Measurements from ENCODE around the gene PTPRE.

The PTPRE gene

DNA sequence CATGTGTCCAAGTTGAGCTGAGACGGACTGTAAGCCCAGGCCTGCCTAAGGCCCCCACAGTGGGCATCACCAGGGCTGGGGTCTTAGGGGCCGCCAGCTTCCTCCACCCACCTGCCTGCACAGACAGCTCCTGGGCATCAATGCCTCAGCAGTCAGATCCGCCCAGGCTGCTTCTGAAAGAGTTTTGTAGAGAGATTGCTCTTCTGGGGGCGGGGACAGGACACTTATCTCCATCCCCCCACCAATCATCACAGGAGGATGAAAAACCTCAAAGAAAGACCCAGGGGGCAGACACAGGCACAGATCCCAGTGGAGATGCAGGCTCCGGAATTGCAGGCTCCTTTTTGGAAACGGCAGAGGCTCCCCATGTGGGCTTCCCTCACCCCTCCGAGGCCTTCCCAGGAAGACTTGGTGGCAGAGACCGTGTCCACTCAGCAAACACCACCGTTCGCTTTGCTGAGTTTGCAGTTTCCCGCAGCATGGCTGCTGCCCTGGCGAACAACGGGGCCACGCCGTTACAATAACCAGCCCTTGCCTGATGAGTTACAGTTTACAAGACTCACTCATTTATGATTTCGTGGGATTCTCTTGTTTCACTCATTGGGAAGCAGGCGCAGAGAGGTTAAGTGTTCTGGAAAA lies 122.9 kb downstream of the PTPRE start:
- DNase-seq, result no peak

DNA sequence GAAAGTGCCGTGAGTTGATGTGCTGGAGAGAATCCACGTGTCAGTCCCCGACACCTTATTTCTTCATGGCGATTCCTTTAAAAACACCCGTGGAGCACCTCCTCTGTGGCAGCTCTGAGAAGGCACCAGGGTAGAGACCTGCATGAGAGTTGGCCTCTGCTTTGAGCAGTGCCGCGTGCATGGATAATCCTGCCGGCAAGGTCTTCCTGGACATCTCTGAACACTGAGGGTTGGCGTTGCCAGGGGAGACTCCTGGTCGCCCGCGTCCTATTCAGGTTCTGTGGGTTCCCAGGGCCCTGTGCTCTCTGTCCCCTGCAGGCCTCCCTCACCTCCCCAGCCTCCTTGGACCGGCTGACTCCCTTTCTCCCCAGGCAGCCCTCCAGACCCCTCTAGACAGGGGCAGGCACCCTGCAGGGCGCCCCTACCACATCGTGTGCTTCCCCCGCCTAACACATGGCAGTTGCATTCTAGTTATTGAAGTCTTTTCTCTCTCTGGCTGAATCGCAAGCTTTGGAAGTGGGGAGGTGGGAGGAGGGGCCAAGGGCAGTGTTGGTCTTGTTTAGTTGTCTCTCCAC lies 123.7 kb downstream of the PTPRE start:
- DNase-seq, result no peak

DNA sequence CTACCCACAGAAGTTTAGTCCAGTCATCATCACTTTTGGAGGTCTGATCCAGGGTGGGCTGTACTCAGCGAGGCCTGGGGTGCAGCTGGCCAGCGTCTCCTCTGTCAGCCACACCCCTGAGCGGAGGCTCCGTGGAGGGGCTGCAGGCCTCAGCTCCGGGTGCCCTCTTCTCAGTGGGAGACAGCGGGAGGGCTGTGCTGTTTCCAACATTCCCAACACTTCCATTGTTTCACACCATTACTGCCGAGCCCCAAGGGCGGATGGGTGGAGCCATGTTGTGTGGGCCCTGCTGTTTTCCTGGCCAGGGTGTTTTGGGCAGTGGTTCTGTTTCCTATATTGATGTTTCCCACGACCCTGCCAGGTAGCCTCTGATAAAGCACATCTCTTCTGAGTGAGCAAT lies 124.3 kb downstream of the PTPRE start:
- no peak for DNase-seq

DNA sequence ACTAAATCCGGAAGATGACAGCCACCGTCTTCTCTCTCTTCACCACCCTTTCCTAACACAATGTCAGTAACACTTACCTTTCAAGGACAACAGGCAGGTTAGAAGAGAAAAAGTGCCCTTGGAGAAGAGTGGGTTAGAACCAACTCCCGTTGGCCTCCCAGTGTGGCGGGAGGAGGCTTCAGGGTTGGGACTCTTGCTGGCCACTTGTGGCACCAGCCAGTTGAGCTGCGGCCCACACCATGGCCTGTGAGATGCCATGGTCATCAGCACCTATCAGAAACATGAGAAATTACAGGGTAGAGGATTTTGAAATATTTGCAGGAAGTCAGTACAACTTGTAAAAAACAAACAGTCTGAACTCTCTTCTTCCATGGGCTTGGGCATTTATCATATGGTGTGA lies 125.6 kb downstream of the PTPRE start:
- DNase-seq, result no peak

DNA sequence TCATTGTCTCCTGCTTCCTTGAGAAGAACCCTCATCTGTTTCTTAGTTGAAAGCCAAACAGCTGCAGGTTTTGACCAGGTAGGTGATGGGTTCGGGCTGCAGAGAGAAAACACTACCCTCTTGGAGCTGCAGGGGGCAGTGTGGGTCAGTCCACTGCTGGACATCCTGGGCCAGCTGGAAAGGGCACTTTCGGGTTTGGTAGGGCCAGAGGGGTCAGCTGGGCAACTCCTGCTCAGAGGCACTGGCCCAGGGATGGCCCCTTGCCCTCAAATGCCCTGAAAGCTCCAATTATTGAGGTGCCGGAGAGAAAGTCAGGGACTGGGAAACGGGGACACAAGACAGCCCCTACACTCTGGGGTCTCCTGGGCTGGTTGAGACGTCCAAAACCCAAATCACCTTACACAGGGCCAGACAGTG lies 128.7 kb downstream of the PTPRE start:
- DNase-seq, result no peak

DNA sequence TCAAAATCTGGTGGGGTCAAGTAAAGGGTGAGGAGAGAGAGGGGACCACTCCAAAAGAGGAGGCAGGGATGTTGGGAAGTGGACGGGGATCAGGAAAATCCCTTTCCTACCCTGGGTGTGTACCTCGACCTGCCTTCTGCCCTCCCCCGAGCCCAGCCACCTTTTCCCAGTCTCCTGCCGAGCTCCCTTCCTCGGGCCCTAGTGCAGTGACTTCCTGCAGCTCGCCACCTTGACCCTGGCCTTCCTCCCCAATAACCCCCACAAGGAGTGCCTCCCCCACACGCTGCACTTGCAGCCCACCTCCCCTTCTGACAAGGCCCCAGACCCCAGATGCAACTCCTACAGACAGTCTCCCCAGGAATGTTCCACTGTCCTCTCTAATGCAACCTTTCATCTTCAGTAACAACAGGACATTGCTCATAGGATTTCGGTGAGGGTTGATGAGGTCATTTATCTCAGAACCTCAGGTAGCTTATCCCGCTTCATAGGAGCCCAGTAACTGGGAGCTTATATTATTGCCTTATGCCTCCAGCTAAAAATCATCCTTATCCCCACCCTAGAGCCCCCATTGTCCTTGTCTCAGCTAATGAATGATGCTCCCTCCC lies 129.2 kb downstream of the PTPRE start:
- DNase-seq, result no peak

DNA sequence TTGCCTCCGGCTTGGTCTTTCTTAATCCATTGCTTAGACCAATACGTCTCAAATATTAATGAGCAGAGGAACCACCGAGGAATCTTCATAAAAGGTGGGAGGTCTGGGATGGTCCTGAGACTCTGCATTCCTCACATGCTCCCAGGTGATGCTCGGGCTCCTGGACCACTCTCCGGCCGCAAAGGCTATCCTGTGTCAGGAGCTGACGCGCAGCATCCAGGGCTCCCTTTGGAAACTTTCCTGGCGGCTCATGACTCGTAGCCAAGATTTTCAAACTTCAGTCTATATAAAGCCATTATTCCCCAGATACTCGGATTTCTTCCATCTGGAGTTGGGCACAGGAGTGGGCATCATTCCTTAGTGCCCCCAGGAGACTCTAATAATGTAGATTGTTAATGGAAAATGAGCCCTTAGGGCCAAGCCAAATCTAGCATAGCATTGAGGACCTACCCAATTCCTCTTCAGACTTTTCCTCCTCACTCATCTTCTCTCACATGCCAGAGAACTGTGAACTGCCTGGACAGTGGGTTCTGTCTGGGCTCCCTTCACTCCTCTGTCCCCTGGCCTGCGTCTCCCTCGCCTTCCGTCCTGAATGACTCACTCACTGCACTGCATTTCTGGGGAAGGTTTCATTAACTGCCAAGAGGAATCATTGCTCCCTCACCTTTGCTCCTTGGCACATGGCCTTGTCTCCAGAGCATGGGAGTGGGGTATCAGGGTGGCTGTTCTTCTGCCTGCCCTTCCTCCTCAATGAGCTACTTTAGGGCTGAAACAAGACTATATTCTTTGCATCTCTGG lies 130.0 kb downstream of the PTPRE start:
- no peak for DNase-seq

DNA sequence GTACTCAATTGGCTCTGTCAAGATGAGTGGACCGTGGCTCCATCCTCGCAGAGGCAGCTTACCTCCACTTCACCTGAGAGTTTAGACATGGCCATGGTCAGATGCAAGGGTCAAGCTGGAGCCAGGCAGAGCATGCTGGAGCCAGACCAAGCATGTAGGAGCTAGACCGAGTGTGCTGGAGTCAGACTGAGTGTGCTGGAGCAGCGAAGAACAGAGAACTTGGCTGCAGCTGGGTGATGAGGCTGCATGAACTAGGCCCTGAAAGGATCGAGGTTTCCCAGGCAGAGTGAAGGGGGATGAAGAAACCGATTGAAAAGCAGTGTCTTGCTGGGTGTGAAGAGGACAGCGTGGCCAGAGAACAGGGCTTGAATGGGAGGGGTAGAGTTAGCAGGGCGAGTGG lies 133.2 kb downstream of the PTPRE start:
- DNase-seq, result no peak

DNA sequence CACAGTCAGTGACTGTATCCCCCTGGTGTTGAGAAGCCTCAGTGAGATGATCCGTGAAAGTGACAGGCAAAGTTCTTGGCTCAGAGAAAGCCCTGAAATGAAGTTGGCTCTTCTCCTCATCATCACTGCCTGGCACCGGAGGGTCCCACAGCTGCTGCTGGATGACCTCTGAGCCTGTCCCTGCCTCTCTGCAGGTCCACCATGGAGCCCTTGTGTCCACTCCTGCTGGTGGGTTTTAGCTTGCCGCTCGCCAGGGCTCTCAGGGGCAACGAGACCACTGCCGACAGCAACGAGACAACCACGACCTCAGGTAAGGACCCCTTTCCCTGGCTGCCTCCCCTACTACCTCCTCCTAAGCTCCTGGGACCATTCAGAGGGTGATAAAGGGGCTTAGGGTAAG lies 133.8 kb downstream of the PTPRE start:
- DNase-seq, result no peak

DNA sequence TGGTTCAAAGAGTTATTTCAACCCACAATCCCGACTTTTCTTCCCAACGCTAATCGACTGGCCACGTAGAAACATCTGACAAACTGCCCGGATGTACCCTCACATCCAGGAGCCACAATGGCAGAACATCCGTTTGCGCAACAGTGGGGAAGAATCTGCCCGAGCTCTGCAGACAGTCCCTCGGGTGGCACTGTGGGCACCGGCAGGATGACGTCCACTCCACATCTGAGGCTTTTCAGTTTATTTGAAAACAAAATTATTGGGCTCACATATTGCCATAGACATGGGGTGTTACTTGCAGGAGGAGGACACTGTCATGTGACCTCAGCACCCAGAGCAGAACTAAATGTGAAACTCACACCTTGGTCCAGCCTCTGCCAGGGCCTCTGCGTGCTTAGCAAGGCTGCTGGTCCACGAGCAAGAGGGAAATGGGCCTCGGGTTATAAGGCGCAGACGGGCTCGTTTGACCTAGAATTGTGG lies 135.3 kb downstream of the PTPRE start:
- no peak for DNase-seq

DNA sequence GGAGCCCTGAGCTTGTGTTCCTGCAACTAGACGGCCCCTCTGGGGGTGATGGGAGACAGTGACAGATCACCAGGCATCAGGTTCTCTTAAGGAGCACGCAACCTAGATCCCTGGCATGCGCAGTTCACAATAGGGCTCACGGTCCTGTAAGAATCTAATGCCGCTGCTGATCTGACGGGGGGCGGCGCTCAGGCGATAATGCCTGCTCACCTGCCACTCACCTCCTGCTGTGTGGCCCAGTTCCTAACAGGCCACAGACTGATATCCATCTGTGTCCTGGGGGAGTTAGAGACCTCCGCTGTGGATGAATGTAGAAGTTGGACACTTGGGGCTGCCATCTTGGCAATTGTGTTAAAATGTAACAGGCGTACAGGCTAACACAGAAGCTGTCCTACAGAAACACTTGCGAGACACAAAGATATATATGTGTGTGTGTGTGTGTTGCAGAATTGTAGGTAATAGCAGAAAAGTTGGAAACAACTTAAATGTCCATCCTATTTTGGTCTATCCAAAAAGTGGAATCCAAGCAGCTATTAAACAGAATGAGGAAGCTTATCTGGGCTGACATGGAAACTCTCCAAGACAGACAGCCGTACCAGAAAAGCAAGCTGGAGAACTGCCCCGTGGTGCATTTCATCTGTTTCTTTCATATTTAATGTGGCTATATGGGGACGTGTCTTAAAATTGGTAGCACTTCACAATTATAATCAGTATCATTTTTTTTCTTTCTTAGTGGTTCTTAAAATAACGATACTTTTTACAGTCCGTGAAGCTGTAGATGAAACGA lies 136.5 kb downstream of the PTPRE start:
- DNase-seq, result no peak

DNA sequence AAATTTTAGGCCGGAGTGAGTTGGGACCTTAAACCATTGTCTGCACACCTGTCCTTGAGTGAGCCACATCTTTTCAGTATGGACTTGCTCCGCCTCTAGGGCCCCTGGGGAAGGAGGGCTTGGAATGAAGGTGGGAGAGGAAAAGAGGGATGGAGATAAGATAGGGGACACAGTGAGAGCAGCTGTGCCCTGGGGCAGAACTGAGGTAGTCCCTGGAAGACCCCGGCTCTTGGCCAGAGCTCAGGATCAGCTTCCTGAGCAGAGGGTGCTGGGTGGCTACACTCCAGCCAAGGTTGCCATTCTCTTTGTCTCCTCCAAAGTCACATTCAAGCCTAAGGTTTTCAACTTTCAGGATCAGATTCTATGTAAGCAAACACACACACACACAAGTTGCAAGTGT lies 137.3 kb downstream of the PTPRE start:
- no peak for DNase-seq

DNA sequence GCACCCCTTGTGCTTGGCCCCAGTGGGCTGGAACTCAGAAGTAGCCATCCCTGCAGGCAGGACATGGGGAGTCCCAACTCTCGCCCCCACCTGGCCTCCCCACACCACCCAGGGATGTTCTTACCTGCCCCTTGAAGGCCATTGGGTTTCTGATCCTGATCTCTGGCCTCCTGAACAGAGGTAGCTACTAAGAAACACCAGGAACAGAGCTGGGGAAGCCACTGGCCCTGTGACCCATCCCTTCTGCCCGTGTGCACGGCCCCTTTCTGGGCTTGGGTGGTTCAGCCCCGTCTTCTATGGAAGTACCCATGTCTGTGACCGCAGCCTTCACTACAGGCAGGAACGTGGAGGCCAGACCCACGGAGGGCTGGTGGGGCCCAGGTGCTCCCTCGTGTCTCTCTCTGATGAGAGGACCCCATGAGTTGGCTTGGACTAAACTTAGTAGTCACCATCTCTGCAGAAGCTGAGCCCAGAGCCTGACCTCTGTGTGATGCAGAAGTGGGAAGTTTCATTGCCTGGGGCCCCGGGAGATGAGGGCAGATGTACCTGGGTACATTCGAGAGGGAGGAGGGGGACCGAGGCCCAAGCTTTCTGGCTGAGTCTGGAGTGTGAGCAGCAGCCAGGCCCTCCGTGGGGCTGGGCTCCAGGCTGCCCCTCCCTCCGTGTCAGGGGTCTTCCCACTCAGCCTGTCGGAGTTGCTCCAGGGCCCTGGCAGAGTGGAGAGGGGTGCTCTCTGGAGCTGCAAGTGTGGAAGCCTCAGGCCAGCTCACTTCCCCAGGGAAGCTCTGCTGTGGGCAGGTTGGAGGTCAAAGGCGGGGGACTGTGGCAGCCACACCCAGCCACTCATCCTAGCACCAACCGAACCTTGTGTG lies 138.3 kb downstream of the PTPRE start:
- DNase-seq, result no peak

DNA sequence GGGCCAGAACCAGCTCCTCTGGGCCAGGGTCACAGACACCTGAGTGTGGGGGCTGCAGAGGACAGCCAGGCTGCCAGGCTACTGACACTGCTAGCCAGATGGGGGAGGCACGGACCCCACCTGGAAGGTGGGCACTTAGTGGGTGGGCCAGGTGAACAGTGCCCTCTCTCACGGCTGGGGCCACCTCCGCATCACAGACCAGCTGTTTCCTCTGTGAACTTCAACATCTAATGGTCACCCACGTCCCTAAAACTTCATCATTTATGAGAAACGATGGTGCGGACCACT lies 138.9 kb downstream of the PTPRE start:
- DNase-seq, result no peak

DNA sequence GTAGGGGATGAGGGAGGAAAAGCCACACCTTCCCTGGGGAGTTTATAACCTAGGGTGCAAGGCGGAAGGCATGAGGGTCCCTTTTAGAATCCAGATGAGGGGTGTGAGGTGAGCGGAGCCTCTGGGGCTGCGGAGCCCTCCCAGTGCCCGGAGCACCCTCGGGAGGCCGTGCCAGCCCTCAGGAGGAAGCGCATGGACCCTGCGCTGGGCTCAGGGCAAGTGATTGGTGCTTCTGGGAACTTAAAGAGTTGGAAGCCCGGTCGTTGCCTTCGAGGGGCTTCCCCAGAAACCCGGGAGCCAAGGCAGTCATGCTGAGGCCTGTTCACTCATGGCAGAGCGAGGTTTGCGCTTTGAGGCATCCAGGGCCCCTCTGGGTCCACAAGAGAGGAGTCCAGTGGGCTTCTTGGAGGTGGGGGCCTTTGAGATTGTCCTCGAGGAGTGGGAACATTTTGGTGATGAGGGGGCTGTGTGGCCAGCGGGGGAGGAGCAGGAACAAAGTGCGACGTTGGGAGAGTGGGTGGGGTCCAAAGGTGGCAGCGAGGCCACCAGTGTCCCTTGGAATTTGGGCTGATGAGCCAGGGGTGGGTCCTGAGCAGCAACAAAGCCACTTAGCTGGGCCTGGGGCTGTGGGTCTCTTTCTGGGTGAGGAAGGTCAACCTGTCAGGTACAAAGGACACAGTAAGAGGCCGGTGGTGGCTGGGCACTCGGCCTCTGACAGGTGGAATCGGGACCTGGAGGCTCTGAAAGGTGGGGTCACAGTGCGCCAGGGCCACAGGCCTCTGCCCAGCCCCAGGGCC lies 139.5 kb downstream of the PTPRE start:
- no peak for DNase-seq

DNA sequence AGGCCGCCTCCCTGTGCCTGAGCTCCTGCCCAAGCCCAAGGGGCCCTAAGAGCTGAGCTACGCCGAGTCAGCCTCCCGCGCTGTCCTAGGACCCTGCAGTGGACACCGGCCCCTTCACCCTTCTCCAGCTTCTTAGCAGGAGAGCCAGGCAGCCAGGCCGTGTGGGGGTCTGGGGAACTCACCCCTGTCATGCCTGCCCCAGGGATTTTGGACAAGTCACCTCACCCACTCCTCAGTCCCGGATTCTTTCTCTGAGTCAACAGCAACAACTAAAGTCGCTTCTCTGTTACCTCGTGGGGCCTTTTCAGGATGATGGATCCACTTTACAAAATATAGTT lies 140.0 kb downstream of the PTPRE start:
- no peak for DNase-seq

DNA sequence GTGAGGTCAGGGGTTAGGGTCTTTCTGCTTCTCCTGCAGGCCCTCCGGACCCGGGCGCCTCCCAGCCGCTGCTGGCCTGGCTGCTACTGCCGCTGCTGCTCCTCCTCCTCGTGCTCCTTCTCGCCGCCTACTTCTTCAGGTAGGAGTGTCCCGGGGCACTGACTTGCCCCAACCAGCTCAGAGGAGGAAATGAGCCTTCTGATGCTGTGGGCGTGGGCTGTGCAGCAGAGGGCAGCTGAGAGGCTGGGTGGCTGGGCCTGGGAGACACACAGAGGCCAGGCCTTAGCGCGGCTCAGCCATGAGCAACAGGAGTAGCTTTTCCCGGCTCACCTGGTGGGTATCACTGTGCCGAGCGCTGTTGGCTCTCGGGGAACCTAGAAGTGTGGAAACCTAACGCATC lies 140.4 kb downstream of the PTPRE start:
- peak; percentile 26 to 53 for DNase-seq

DNA sequence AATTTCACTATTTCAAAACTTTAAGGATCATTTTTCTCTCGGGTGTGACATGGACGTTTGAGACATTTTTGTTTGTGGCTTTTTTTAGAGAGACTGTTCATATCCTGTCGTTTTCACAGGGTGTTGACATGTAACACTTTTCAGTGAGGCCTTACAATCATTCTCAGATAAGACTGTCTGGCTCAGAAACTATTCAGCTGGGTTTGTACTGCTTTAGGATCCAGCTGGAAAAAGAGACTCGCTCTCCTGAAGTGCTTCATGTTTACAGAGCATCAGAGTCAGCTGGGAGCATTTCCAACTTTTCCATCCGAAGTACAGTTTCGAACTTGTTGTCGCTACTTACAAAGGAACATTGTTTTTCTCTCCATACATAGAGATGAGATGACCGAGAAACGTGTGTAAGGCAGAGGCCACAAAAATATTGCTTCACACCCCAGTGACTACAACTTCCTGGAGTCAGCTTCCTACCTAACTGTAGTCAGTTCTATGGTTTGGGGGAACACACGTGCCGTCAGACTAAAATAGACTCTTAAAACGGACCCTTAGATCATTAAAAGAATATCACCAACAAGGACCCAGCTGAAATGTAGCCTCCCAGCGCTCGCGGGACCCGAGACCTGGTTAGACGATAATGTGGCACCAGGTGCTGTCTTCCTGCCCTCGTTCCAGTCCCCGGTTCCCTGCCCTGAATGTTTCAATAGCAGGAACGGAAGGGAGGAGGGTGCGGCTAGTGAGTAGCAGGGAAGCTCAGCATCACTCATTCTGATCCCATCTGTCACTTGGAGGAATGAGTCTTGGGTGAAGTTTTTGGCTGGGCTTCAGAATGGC lies 141.3 kb downstream of the PTPRE start:
- DNase-seq, result no peak

DNA sequence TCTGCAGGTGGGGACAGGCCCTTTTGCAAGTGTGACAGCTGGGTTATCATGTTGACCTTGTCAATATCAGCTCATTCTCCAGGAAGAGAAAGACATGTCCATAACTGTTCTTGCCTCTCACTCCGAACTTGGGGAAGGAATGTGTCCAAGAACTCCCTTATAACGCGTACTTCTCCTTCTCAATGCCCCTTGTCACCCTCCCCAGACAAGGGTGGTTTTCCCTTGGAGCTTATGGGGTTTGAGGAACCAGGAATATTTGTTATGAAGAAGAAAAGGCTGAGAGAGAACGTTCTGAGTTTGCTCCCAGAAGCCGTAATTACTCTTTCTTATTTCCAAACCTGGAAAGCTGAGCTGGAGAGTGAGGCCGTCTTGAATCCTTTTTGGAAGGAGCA lies 141.9 kb downstream of the PTPRE start:
- no peak for DNase-seq

Measured in SW 1271 (cell line).